Ureter (tissue), 1 donor: Measurements from ENCODE around the gene EIF4E3. TPM values are rescaled to one million over a fixed set of nuclear protein-coding genes. Genes with fewer than 3 reads are reported as not detected.

ENCODE experiments used
- DNase-seq: peaks from one replicate; pipeline ENCODE4 v3.0.0-alpha.2; 2020; ENCODE audit warnings: low spot score
- total RNA-seq: library from RNA; stranded (reverse); gene quantifications from one replicate; pipeline ENCODE4 v1.2.4, GENCODE V29; 2023
- donor health status: DM: yes; HTN: yes; CAD: no.

EIF4E3 gene
- total RNA-seq, 1 donor from 2014 or later: 33.2 TPM

DNA sequence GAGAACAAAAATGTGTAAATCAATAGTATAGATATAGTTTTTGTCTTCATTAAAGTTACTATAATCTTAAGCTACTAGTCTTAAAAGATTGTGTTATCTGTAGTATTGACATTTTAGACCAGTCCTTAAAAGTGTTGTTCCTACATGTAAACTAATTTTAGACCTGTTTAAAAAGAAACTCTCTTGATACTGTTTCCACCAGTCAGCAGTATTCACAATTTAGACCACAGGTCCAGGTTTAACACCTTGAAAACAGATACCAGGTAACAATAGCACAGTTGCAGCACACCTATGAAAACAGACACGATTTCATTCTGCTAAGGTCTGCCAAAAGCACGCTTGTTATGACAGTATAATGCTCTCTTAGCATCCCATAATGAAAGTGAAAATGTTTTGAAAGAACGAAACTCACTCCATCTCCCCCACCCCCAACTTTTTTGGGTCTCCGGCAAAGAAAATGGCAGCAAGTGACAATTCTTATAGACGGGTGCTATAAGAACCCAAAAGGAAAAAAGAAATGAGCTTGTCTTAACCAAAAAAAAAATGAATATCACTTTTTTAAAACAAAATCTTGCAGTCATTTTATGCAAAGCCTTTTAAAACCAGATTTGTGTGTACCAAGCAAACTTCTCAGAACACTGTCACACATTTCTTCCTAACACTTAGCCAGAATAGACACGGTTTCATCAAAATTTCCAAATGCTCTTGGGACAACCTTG, 1.6 kb downstream of the EIF4E3 start:
- DNase-seq: no peak

DNA sequence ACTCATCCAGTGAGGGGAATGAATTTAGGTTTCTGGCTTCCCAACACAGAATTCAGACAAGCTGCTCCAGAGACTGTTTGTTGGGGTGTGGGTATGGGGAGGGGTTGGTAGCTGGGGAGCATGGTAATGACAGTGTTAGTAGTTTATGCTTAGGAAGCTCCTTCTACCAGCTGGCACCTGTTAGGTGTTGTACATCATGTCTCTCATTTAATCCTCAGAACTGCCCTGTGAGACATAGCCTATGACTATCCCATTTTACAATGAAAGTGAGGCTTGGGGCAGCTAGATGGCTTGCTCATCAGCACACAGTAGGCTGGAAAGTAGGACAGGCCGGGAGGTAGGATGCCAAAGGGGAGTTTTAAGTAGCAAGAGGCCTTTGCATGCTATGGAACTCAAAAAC, 2.5 kb downstream of the EIF4E3 start:
- DNase-seq: no peak

DNA sequence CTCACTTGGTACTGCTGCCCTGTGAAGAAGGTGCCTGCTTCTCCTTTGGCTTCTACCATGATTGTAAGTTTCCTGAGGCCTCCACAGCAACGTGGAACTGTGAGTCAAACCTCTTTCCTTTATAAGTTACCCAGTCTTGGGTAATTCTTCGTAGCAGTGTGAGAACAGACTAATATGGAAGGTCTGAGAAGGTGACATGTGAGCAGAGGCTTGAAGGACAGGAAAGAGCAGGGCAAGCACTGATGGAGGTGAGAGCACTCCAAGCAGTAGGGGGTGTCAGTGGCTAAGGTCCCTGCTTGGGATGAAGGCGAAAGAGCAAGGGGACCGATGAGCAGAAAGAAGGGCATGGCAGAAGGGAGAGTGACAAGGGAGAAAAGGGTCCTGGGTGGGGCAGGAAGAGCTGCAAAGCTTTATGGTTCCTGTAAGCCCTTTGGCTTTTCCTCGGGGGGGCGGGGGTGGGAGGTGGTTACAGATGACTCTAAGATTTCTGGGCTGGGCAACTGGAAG, 3.5 kb downstream of the EIF4E3 start:
- no peak for DNase-seq

DNA sequence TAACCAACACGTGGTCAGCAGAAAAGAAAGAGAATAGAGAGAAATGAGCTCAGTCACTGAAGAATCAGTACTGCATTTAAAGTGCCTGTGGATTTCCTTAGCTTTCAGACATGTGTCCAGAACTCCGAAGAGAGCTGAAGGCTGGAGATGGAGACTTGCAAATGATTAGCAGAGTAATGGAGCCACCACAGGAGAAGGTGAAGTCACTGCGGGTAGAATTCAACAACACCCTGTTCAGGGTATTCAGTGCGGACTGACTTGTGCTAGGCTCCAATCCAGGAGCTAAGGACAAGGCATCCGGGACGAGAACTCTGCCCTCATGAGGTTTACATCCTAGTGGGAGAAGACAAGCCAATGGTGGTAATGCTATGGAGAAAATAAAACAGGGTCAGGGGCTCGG, 4.2 kb downstream of the EIF4E3 start:
- DNase-seq: no peak

DNA sequence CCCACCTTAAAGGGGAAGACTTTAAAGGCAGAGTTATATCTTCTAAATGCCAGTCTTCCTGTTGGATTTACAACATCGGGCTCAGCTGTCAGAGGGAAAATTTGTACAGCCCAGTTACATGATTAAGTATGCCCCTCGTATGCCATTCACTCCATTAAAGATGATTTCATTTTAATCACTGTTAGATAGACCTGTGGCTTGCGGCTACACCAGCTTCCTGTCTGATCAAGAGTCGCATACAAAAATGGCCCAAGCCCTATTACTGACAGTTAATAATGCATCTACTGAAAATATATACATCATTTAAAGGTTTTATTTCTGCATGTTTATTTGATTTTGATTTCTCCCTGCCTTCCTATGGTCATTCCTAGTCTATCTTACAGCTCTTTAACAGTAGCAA, 7.1 kb downstream of the EIF4E3 start:
- no peak for DNase-seq

DNA sequence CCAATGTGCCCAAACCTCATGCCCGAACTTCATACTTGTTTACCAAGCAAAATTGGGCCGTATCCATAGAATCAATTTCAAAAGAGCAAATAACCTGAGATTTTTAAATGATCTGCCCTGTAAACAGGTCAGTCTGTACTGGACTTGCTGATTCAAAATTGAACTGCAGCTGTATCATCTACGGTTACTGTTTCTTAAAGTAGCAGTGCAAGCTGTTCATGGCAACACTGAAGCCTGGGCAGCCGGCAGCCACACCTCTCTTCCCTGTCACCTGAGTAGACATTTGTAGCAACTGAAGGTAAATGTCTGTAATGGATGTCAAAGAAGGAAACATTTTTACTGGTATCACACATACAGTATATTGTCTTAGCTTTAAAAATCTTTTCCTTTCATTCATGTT, 10.6 kb downstream of the EIF4E3 start:
- DNase-seq: no peak

DNA sequence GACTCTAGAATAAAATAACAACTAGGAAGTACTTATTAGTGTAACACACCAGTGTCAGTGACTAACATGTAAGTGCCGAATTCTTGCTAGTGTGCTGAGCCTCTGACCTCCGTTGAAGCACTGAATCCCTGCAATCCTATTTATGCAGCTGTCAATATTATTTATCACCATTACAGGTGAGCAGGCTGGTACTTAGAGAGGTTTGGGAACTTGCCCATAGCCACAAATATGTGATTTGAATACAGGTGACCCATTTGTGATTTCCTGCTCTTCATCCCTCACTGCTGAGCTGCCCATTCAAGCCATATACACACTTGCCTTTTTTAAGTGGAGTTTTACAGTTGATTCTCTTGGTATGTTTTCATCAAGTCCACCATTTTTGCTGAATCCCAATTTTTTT, 12.2 kb downstream of the EIF4E3 start:
- DNase-seq: no peak

DNA sequence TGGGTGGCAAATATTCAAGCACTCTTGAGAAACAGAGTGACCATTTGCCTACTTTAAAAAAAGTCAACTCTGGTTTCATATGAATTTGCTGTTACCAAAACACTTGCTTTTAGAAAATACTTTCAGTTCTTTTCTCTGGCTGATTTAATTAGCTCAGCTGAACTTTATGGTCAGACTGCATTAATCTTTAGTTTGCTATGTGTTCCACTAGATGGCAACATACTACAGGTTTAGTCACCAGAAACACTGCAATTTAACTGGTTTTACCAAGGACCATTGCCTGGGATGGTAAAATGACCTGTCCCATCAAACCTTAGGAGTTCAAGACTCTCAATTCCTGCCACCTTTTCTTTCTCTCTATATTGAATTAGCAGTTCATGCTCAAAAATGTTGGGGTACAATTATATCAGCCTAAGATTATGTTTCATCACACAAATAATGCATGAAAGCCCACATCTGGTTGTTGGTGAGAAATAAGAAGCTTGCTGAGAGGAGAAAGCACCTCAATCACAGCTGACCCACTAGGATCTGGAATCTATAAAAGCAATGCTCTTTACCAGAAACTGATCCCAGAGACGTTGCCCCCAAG, 14.2 kb downstream of the EIF4E3 start:
- DNase-seq: no peak

DNA sequence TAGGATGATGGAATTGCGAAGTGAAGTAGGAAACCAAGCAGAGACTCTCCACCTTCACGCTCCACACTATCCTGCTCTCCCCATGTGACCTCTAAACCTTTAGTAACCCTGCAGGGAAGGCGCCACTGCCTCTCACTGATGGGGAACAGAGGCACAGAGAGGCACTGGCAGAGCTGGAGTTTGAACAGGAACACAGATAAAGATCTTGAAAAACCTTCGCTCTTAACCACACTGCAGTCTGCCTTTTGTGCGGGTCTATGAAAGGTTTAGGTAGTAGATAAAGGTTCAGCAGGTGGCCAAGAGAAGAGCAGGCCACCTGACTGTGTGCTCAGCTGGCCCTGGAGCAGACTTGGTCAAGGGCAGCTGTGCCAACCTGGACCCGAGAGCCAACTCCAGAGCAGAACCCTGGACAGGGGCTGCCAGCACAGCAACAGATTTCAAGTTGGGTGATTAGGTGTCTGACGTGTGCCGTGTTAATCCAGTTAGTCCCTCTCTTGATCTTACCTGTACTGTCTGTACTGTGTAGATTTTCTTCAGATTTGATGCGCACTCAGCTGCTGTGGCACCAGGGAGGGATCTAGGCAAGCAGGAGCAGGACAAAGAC, 15.2 kb downstream of the EIF4E3 start:
- no peak for DNase-seq

DNA sequence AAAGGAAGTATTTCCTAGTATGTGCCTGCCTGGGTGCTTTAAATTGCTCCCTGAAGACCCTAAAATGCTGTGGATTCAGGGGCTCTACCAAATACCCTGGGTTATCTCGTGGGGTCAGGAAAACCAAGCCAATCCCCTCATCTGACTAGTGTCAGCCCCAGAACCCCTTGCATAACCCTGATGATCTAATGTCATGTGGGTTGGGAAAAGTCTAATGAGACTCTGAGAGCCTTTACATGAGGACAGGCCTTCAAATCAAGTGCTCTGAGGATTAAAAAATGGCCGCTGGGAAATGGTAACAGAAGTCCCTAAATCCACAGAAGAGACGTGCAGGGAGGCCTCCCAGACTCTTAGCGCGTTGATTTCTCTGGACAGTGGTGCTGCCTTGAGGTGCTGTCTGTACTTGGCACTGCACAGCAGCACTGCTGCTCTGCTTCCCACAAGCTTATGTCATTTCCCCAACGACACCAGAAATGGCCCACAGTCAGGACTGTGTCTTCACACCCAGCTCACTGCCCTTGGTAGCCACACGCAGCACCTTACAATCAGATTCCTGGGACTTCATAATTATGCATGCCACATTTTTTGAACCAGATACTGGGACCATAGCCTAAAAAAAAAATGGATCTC, 16.6 kb downstream of the EIF4E3 start:
- DNase-seq: no peak

DNA sequence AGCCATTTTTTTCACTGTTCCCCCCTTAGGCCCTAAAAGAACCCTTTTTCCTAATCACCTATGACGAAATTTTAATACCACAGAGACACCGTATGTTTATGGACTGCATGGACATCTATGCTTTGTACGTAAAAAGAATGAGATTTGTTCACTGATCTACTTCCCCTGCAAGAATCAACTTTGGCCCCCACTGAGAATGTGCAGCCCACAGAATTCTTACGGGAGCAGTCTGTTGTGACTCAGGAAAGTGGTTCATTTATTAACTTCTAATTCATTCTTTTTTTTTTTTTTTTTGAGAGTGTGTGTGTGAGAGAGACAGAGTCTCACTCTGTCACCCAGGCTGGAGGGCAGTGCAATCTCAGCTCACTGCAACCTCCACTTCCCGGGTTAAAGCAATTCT, 17.6 kb downstream of the EIF4E3 start:
- no peak for DNase-seq

DNA sequence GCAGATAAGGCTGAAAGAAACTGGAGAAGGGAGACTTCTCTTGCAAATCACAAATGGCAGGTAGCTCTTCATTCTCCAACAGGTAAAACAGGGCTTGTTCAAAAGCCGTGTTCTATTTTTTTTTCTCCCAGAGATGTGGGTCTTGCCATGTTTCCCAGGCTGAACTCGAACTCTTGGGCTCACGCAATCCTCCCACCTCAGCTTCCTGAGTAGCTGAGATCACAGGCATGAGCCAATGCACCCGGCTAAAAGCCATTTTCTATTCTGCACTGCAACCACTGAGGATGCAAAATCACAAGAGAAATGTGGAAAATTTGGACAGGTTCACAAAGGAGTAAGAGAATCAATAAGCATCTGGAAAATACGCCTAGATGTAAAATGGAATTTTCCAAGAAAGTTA, 19.5 kb downstream of the EIF4E3 start:
- DNase-seq: no peak

DNA sequence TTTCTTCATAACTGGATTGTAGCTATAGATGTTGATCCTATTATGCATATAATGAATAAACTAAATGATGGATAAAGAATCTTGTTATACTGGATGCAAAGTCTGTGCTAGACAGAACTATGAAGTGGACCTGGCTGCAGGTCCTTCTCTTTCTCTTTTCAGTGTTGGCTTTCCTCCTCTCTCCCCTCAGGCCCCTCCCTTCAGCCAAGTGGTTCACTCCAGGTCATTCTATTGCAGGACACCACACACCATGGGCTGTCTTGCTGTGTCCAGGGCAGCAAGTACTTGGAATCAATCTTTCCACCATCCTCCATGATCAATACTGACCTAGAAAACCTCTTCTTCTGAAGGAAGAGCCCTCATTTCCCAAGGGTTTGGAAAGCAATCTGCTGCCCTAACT, 20.3 kb downstream of the EIF4E3 start:
- no peak for DNase-seq

DNA sequence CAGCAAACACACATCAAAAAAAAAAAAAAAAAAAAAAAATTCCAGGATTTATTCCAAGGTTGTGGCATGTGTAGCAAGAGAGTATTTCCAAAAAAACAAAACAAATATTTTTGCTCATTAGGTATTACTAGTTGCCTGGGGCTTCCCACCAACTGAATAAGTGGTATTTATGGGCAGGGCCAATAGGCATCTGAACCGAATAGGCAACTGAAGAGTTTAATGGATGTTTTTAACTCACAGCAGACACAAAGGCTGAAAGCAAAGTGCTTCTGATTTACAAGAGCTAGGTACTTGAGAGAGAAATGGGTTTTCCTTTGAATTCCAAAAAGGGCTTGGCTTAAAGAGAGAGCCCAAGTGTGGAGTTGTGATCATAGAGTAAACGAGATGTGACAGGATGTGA, 21.4 kb downstream of the EIF4E3 start:
- no peak for DNase-seq

DNA sequence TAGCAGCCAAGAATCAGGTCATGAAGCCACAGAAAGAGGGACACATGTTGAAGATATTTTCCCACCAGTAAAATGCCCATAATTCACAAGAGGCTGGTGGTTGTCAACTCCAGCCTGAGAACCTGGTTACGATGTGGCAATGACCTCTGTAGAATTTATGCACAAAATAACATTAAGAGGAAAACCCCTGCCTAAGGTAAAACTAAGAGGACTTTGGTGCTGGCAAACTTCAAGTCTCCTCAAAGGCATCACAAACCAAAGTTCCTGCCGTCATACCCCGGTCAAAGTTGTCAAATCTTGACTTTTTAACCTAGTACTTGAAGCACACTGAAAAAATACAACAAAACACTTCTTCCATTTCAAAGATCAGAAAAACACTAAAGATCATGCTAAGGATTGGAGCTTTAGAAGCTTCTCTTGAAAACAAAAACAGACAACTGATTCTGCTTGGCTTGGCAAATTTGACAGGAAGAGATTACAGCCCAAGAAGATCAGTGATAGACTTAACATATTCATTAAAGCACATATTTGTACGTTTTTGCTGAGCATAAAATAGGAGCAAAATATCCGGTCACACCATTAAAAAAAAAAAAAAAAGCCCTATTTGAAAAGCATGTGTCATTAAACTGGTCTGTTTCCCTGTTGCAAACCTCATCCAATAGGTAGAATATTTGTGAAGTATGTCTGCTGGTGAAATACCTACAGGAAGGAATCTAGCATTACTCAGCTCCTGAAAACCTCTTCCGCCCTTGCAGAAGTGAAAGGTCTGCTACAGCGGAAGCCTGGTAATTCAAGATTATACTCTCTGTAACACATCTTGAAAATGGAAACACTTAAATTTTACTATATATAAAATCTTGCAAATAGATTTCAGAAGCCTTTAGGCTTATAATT, 22.8 kb downstream of the EIF4E3 start:
- DNase-seq: no peak

DNA sequence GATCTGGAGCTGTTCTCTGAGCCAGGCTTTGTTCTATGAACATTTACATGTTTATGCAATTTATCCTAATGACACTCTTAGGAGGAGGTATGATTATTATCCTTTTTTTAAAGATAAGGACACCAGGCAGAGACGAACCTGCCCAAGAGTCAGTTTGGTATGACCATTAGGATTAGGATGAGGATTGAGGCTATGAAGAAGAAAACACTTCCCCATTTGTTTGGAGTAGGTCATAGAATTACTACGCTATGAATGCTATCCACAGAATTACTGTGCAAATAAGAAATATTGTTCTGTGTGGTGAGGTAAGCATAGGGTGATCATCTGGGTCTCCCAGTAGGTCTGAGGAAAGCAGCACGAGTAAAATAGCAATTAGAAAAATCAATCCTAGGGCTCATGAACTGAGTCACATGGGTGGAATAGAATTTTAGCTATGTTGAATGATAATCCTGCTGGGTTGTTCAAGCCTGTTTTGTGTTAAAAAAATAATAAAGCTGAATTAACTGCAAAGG, 23.9 kb downstream of the EIF4E3 start:
- DNase-seq: no peak

DNA sequence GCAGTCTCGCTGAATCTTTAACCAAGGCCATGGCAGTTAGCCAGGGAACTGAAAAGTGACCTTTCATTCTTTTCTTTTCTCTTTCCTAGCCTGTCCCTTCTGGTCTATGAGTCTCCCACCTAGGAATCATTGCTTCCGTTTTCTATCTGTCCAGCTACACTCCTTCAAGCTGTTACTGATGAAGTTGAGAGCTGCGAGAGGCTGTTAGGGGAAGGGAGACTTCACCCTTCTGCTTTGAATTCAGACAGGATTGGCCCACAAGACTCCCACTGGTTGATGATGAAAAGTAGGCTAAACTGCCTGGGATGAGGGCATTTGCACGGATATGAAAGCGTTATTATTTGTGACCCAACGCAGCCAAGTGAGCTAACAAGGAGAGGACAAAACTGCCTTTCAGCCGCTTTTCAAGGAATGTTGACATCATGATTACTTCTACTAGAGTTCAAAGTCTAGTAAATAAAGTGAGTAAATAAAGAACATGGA, 30.2 kb downstream of the EIF4E3 start:
- no peak for DNase-seq

DNA sequence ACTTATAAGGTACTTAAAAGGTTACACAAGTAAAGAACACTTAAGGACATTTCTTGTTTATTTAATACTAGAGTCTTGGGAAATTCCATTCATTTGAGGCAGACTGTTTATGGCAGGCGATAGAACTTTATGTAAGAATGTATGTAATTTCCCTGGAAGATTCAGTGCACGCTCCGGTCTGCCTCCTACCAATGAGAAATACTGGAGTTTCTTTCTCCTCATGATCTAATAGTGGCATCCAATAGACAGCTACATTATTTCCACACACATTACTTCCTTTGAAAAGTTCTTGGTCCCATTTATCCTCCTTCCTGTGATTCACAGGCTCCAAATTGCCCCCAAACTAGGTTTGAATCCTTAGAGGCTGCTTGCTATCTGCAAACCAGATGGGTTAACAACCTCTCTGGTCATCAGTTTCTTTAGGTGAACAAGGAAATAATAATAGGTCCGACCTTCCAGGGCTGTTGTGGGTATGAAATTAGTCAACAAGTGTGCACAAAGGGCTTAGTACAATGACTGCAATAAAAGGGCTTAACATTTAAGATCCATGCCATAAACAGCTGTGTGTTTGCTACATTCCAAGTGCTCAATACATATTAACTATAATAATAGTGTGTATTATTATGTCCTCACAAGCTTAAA, 30.7 kb downstream of the EIF4E3 start:
- DNase-seq: no peak

DNA sequence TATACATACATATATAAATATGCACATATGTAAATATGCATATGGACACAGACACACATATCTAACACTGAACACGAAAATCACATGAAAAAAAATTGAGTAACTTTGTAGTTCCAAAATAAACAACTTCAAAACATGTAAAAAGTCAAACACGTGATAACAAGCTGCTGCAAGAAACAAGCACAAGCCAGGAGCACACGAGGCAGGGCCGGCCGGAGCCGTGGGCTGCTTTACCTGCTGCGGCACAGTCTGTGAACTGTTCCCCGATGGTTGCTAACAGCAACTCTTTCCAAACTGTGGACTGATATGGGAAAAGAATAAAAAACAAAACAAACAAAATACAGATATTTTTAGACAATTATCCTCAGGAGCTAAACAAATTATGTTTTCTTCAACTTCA, 31.6 kb downstream of the EIF4E3 start:
- no peak for DNase-seq

DNA sequence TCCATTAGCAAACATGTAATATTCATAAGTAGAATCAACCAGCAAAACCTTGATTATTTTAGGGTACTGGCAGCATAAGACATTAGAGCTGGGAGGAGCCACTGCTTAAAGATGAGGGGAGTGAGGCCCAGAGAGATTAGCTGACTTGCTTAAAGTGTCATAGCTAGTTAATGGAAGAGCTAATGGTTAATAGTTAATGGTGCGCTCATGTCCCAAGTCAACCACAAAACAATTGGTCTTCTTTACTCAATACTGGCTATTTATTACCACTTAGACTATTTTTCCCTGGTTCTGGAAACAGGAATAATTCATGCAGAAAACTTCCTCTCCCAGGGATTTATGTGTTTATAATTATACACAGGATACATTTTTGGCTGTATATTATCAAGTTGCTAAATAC, 33.1 kb downstream of the EIF4E3 start:
- no peak for DNase-seq

DNA sequence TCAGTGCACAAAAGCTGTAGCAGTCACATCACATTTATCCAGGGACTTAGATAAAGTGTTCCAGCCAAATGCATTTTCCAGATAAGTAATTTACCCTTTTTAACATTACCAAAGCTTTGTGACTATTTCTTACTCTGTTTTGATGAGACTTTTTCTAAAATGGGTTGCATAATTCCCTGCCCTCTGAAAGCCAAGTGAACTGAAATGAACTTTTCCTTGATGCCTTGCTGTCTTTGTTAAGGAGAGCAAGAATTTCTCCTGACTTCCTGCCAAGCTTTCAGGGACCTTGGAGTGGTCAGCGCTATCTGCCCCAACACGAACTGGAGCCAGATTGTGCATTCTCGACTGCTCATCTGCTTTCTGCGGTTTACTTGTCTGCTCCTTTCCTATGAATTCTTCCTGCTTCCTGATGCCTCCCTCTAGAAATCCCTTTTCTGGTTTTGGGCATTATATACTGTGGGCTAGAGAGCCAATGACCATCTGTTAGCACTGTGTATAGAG, 34.8 kb downstream of the EIF4E3 start:
- DNase-seq: no peak
